Measurements from ENCODE around the gene PCK2. TPM values are rescaled to one million over a fixed set of nuclear protein-coding genes. Genes with fewer than 3 reads are reported as not detected.

PCK2 gene
- total and polyA plus RNA-seq, 4 donors = 39.8 to 250 (median 221) TPM

- no peak overlapping the region for H3K27ac ChIP-seq (ENCODE audit: low read depth in 1 of 2, low read length in 2 of 2)
- 41% methylated on average over 7 of the region's 7 CpGs for WGBS
Measured at GRCh38 chr14:24058260-24058950, 35.7 kb upstream of the PCK2 start.

GRCh38 chr14:24058951-24059475 lies 35.1 kb upstream of the PCK2 start:
- DNase-seq (ENCODE audit: low spot score) = no peak
- no peaks in the 10 kb centered on the region for H3K9me3 ChIP-seq (ENCODE audit: control insufficient read depth in 4 of 4, low read length in 3 of 4)
- WGBS = 93% methylated on average over 10 of the region's 10 CpGs
- TF ChIP-seq REST (IDR thresholded peaks at IDR 0.05) = no peak
- no peak for TF ChIP-seq GABPA (IDR thresholded peaks at IDR 0.05 in 1 of 2, conservative IDR thresholded peaks at IDR 0.05 in 1 of 2)
- no peak for TF ChIP-seq RAD21 (IDR thresholded peaks at IDR 0.05)
- TF ChIP-seq HNF4G (IDR thresholded peaks at IDR 0.05) = no peak
- no peak for TF ChIP-seq ZBTB33 (IDR thresholded peaks at IDR 0.05)
- no peak for TF ChIP-seq EGR1 (IDR thresholded peaks at IDR 0.05; ENCODE audit: low read depth in 2 of 2)

More at GRCh38 chr14:24058260-24058950, 35.7 kb upstream of the PCK2 start:
- Histone ChIP-seq H3K4me1 (ENCODE audit: control insufficient read depth in 4 of 4, insufficient read depth in 4 of 4, low read length in 3 of 4) (peaks cover 27 to 69% (median 51%) of the 10 kb centered on the region in 4 donors), H3K9me3 (ENCODE audit: control insufficient read depth in 4 of 4, low read length in 3 of 4) (no peaks in the 10 kb centered on the region), H3K27me3 (ENCODE audit: control insufficient read depth in 4 of 4, insufficient read depth in 4 of 4, low read length in 3 of 4) (no peaks in the 10 kb centered on the region), H3K4me3 (ENCODE audit: low read depth in 1 of 3, low read length in 3 of 3) (no peak overlapping the region), H3K9ac (ENCODE audit: low read depth in 1 of 2, low read length in 2 of 2) (no peak overlapping the region), H3K36me3 (ENCODE audit: control insufficient read depth in 4 of 4, insufficient read depth in 3 of 4, low read depth in 1 of 4, low read length in 3 of 4) (no peaks in the 10 kb centered on the region)
- TF ChIP-seq CTCF (IDR thresholded peaks at IDR 0.05; ENCODE audit: low read depth, low read length, missing input control) = peak; percentile 98
- TF ChIP-seq RAD21 (IDR thresholded peaks at IDR 0.05) = peak; percentile 100
- peak; percentile 23 to 25 for TF ChIP-seq RXRA (IDR thresholded peaks at IDR 0.05)
- no peak for TF ChIP-seq REST (IDR thresholded peaks at IDR 0.05)
- TF ChIP-seq HNF4A (conservative IDR thresholded peaks at IDR 0.05) = peak; percentile 7 to 9
- peak; percentile 85 for DNase-seq (ENCODE audit: low spot score)

More at GRCh38 chr14:24058951-24059475, 35.1 kb upstream of the PCK2 start:
- Histone ChIP-seq H3K4me3 (ENCODE audit: low read depth in 1 of 3, low read length in 3 of 3) (no peak overlapping the region), H3K27me3 (ENCODE audit: control insufficient read depth in 4 of 4, insufficient read depth in 4 of 4, low read length in 3 of 4) (no peaks in the 10 kb centered on the region), H3K27ac (ENCODE audit: low read depth in 1 of 2, low read length in 2 of 2) (no peak overlapping the region), H3K9ac (ENCODE audit: low read depth in 1 of 2, low read length in 2 of 2) (no peak overlapping the region), H3K36me3 (ENCODE audit: control insufficient read depth in 4 of 4, insufficient read depth in 3 of 4, low read depth in 1 of 4, low read length in 3 of 4) (no peaks in the 10 kb centered on the region), H3K4me1 (ENCODE audit: control insufficient read depth in 4 of 4, insufficient read depth in 4 of 4, low read length in 3 of 4) (peaks cover 30 to 68% (median 54%) of the 10 kb centered on the region in 4 donors)

Measured in liver (tissue), 9 donors.